HEK293 (cell line): ENCODE measurements around the gene CTNNA2.

ENCODE experiments used
- CTCF ChIP-seq: fragments of 450-650 bp; formaldehyde crosslinking; IDR thresholded peaks from 2 replicates; pipeline ENCODE4 v1.5.1; 2016; ENCODE audit warnings: missing biosample characterization, missing genetic modification characterization
- ZNF133 ChIP-seq: fragments of 450-650 bp; formaldehyde crosslinking; IDR thresholded peaks from 2 replicates; pipeline ENCODE4 v1.5.1; 2016; ENCODE audit warnings: missing biosample characterization, missing genetic modification characterization
- ZNF624 ChIP-seq: fragments of 450-650 bp; formaldehyde crosslinking; IDR thresholded peaks from 2 replicates; pipeline ENCODE4 v1.5.1; 2017; ENCODE audit warnings: missing biosample characterization, missing genetic modification characterization

GRCh38 chr2:80126596-80127189 is 613.8 kb downstream of the CTNNA2 start:
- no peak for TF ChIP-seq ZNF133 (tag by site-specific recombination)
- no peak for TF ChIP-seq ZNF624 (tag by site-specific recombination)
- TF ChIP-seq CTCF (tag by site-specific recombination), result no peak
